C4-2B (cell line): Measurements from ENCODE around the gene SHLD1.

ENCODE experiments used
- ZFX ChIP-seq: fragments of 450-650 bp; IDR thresholded peaks from 2 replicates; pipeline ENCODE4 v1.6.1; 2017
- TF ChIP-seq, protein P1 (sequence below): fragments of 450-650 bp; conservative IDR thresholded peaks from 2 replicates; pipeline ENCODE4 v1.5.1; 2017; ENCODE audit warnings: mild to moderate bottlenecking

DNA sequence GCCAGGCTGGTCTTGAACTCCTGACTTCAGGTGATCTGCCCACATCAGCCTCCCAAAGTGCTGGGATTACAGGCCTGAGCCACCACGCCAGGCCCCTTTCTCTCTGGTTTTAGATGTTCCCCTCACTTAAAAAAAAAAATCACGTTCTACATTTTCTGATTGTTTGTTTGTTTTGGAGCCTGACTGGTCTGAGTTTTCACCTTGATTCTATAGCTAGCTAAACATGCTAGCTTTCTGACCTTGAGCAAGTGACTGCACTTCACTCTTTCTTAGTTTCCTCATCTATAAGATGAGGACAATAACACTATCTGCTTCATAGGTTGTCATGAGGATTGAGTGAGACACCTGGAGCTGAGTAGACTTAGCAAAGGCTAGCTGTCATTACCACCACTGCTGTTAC, 43.7 kb downstream of the SHLD1 start:
- TF ChIP-seq, protein P1, sequence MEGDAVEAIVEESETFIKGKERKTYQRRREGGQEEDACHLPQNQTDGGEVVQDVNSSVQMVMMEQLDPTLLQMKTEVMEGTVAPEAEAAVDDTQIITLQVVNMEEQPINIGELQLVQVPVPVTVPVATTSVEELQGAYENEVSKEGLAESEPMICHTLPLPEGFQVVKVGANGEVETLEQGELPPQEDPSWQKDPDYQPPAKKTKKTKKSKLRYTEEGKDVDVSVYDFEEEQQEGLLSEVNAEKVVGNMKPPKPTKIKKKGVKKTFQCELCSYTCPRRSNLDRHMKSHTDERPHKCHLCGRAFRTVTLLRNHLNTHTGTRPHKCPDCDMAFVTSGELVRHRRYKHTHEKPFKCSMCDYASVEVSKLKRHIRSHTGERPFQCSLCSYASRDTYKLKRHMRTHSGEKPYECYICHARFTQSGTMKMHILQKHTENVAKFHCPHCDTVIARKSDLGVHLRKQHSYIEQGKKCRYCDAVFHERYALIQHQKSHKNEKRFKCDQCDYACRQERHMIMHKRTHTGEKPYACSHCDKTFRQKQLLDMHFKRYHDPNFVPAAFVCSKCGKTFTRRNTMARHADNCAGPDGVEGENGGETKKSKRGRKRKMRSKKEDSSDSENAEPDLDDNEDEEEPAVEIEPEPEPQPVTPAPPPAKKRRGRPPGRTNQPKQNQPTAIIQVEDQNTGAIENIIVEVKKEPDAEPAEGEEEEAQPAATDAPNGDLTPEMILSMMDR: no peak
- no peak for TF ChIP-seq ZFX
